ENCODE data around the gene SLC49A3.

Gene SLC49A3

DNA sequence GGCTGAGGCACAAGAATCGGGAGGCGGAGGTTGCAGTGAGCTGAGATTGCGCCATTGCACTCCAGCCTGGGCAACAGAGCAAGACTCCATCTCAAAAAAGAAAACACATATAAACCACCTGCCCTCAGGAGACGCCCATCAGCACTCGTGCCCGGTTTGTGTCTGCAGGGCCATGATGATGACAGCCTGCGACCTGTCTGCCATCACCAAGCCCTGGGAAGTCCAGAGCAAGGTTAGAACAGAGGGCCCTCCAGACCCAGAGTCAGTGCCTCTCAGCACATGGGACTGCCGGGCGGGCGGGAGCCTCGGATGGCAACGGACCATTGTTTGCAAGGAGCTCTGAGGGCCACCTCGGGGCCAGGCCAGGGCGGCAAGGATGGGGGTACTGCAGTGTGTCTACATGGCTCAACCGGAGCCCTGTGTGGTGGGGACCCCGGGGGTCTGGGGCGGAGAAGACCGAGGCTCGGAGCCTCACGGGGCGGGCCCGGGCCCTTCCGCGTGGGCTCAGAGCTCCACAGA is 24.2 kb downstream of the SLC49A3 start:
- Histone ChIP-seq H3K4me3 (ENCODE audit: severe bottlenecking) (no peak overlapping the region), H3K4me1 (ENCODE audit: insufficient read depth, poor library complexity, severe bottlenecking) (no peaks in the 10 kb centered on the region), H3K27ac (ENCODE audit: poor library complexity, severe bottlenecking) (no peak overlapping the region), H3K27me3 (ENCODE audit: insufficient read depth, poor library complexity, severe bottlenecking) (no peaks in the 10 kb centered on the region), H3K9me3 (ENCODE audit: severe bottlenecking) (no peaks in the 10 kb centered on the region), H3K36me3 (ENCODE audit: low read depth) (no peaks in the 10 kb centered on the region)
- DNase-seq (ENCODE audit: low spot score) (no peak), ATAC-seq (ENCODE audit: low read depth) (no peak)
- TF ChIP-seq, protein P1, sequence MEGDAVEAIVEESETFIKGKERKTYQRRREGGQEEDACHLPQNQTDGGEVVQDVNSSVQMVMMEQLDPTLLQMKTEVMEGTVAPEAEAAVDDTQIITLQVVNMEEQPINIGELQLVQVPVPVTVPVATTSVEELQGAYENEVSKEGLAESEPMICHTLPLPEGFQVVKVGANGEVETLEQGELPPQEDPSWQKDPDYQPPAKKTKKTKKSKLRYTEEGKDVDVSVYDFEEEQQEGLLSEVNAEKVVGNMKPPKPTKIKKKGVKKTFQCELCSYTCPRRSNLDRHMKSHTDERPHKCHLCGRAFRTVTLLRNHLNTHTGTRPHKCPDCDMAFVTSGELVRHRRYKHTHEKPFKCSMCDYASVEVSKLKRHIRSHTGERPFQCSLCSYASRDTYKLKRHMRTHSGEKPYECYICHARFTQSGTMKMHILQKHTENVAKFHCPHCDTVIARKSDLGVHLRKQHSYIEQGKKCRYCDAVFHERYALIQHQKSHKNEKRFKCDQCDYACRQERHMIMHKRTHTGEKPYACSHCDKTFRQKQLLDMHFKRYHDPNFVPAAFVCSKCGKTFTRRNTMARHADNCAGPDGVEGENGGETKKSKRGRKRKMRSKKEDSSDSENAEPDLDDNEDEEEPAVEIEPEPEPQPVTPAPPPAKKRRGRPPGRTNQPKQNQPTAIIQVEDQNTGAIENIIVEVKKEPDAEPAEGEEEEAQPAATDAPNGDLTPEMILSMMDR (IDR thresholded peaks at IDR 0.05; ENCODE audit: poor library complexity, severe bottlenecking): no peak

- H3K27ac ChIP-seq (ENCODE audit: poor library complexity, severe bottlenecking): no peak overlapping the region
These were observed 25.2 kb downstream of the SLC49A3 start for GRCh38 chr4:663438-664428.

DNA sequence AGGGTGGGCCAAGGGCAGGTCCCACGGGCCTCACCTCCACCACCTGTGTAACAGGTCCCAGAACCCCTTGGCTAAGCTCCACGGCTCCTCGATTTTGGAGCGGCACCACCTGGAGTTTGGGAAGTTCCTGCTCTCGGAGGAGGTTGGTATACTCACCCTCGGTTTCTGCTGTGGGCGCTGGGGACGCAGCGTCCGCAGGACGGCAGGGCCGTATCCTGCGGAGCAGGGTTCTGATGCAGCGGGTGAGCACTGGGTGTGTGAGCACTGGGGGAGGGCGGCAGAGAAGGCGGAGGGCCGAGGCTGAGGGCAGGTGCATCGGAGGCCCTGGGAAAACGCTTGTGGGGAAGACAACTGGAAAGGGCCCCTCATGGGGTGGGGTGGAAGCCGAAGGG is 25.9 kb downstream of the SLC49A3 start:
- Histone ChIP-seq H3K27me3 (ENCODE audit: insufficient read depth, poor library complexity, severe bottlenecking) (no peaks in the 10 kb centered on the region), H3K4me1 (ENCODE audit: insufficient read depth, poor library complexity, severe bottlenecking) (no peaks in the 10 kb centered on the region), H3K27ac (ENCODE audit: poor library complexity, severe bottlenecking) (no peak overlapping the region), H3K36me3 (ENCODE audit: low read depth) (no peaks in the 10 kb centered on the region), H3K4me3 (ENCODE audit: severe bottlenecking) (peak overlapping the region; percentile 40), H3K9me3 (ENCODE audit: severe bottlenecking) (no peaks in the 10 kb centered on the region)
- ATAC-seq (ENCODE audit: low read depth) (no peak), DNase-seq (ENCODE audit: low spot score) (peak; percentile 49)
- TF ChIP-seq, protein P1 (IDR thresholded peaks at IDR 0.05; ENCODE audit: poor library complexity, severe bottlenecking): no peak

More at GRCh38 chr4:663438-664428, 25.2 kb downstream of the SLC49A3 start:
- H3K9me3 ChIP-seq (ENCODE audit: severe bottlenecking): no peaks in the 10 kb centered on the region
- no peaks in the 10 kb centered on the region for H3K4me1 ChIP-seq (ENCODE audit: insufficient read depth, poor library complexity, severe bottlenecking)
- no peaks in the 10 kb centered on the region for H3K27me3 ChIP-seq (ENCODE audit: insufficient read depth, poor library complexity, severe bottlenecking)
- peak overlapping the region; percentile 40 for H3K4me3 ChIP-seq (ENCODE audit: severe bottlenecking)
- peak; percentile 37 for ATAC-seq (ENCODE audit: low read depth)
- no peak for DNase-seq (ENCODE audit: low spot score)
- TF ChIP-seq, protein P1 (IDR thresholded peaks at IDR 0.05; ENCODE audit: poor library complexity, severe bottlenecking): no peak
- H3K36me3 ChIP-seq (ENCODE audit: low read depth): no peaks in the 10 kb centered on the region

- Histone ChIP-seq H3K4me1 (ENCODE audit: insufficient read depth, poor library complexity, severe bottlenecking) (no peaks in the 10 kb centered on the region), H3K9me3 (ENCODE audit: severe bottlenecking) (no peaks in the 10 kb centered on the region), H3K27me3 (ENCODE audit: insufficient read depth, poor library complexity, severe bottlenecking) (no peaks in the 10 kb centered on the region), H3K27ac (ENCODE audit: poor library complexity, severe bottlenecking) (no peak overlapping the region), H3K36me3 (ENCODE audit: low read depth) (no peaks in the 10 kb centered on the region), H3K4me3 (ENCODE audit: severe bottlenecking) (no peak overlapping the region)
- TF ChIP-seq, protein P1 (IDR thresholded peaks at IDR 0.05; ENCODE audit: poor library complexity, severe bottlenecking): no peak
- ATAC-seq (ENCODE audit: low read depth) (no peak), DNase-seq (ENCODE audit: low spot score) (peak; percentile 63)
These were observed 26.8 kb downstream of the SLC49A3 start for GRCh38 chr4:661881-662761.

Measured in RWPE2 (cell line).